SU-DHL-6 (cell line): ENCODE results near the gene TIMP4.

Experiments used
- H2AFZ ChIP-seq: fragments of 200-600 bp; sonication (generic); 2 replicates; pipeline ENCODE4 v1.6.1; 2014; ENCODE audit warnings: low read depth, mild to moderate bottlenecking, moderate library complexity, mixed read lengths, antibody characterized with exemption, low read length; ENCODE audit not compliant: severe bottlenecking
- H3F3A ChIP-seq: fragments of 200-600 bp; shearing (Covaris generic); 2 replicates; pipeline ENCODE4 v1.6.0; 2016; ENCODE audit warnings: antibody characterized with exemption, mild to moderate bottlenecking; ENCODE audit not compliant: insufficient read depth
- H3K27ac ChIP-seq: fragments of 200-600 bp; sonication (generic); 2 replicates; pipeline ENCODE4 v1.5.1; 2016; ENCODE audit warnings: low read depth, mild to moderate bottlenecking, low read length, moderate library complexity, mixed read lengths
- H3K27me3 ChIP-seq: fragments of 200-600 bp; sonication (generic), shearing (Covaris generic); 2 replicates; pipeline ENCODE4 v1.6.0; 2014; ENCODE audit warnings: mild to moderate bottlenecking, low read length
- H3K36me3 ChIP-seq: fragments of 200-600 bp; sonication (generic); 2 replicates; pipeline ENCODE4 v1.6.1; 2014; ENCODE audit warnings: mild to moderate bottlenecking, low read length, mixed read lengths
- H3K4me2 ChIP-seq: fragments of 300-600, 200-600 bp; shearing (Covaris generic), sonication (generic); 2 replicates; pipeline ENCODE4 v1.6.0; 2014; ENCODE audit warnings: low read length, low read depth, mild to moderate bottlenecking; ENCODE audit not compliant: poor library complexity, severe bottlenecking
- H3K4me3 ChIP-seq: fragments of 200-600 bp; sonication (generic); 2 replicates; pipeline ENCODE4 v1.5.1; 2014; ENCODE audit warnings: antibody characterized with exemption, low read length, mild to moderate bottlenecking, mixed read lengths; ENCODE audit not compliant: insufficient read depth, poor library complexity, severe bottlenecking
- H3K79me2 ChIP-seq: fragments of 200-600 bp; sonication (generic); 2 replicates; pipeline ENCODE4 v1.6.1; 2014; ENCODE audit warnings: mild to moderate bottlenecking, low read length, moderate library complexity; ENCODE audit not compliant: insufficient read depth
- H3K9ac ChIP-seq: fragments of 200-600 bp; sonication (generic); 2 replicates; pipeline ENCODE4 v1.7.0; 2014; ENCODE audit warnings: mild to moderate bottlenecking, low read length
- H3K9me2 ChIP-seq: fragments of 200-600 bp; sonication (generic); replicated peaks from 2 replicates; pipeline ENCODE4 v1.6.1; 2014; ENCODE audit warnings: low read length; ENCODE audit not compliant: insufficient read depth
- H3K9me3 ChIP-seq: fragments of 200-600 bp; sonication (generic); 2 replicates; pipeline ENCODE4 v1.6.1; 2014; ENCODE audit warnings: low read length, mixed read lengths; ENCODE audit not compliant: insufficient read depth
- H4K20me1 ChIP-seq: fragments of 200-600 bp; sonication (generic); 2 replicates; pipeline ENCODE4 v1.6.1; 2014; ENCODE audit warnings: low read depth, mild to moderate bottlenecking, antibody characterized with exemption, low read length, moderate library complexity, mixed read lengths
- EZH2phosphoT487 ChIP-seq: fragments of 200-600 bp; sonication (generic), shearing (Covaris generic); conservative IDR thresholded peaks from 2 replicates; pipeline ENCODE4 v1.6.1; 2018; ENCODE audit warnings: mild to moderate bottlenecking, antibody characterized with exemption, low read length, moderate library complexity, mixed read lengths
- TF ChIP-seq, protein P1 (sequence below): fragments of 200-600 bp; sonication (generic); IDR thresholded peaks from one replicate; pipeline ENCODE4 v1.5.1; 2017; ENCODE audit warnings: antibody characterized with exemption, mild to moderate bottlenecking, low read length, moderate library complexity; ENCODE audit not compliant: insufficient read depth, poor library complexity, severe bottlenecking

TIMP4 gene

DNA sequence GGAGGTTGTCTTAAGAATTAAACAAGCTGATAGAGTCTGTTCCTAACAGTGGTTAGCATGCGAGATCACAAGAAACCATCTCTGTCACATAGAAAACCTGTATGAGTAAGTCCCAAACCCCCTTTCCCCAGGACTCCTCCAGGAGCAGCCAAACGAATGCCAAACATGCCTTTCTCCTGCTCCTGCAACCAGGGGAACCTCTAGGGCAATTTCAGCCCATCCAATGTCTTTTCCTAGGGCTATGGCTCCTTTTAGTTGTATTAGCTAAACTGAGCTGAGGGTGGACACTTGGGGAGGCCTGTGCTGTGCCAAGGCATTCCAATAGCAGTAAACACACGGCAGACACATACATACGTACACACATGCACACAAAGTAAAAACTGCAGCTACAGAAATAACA is 36.5 kb upstream of the TIMP4 start:
- TF ChIP-seq, protein P1, sequence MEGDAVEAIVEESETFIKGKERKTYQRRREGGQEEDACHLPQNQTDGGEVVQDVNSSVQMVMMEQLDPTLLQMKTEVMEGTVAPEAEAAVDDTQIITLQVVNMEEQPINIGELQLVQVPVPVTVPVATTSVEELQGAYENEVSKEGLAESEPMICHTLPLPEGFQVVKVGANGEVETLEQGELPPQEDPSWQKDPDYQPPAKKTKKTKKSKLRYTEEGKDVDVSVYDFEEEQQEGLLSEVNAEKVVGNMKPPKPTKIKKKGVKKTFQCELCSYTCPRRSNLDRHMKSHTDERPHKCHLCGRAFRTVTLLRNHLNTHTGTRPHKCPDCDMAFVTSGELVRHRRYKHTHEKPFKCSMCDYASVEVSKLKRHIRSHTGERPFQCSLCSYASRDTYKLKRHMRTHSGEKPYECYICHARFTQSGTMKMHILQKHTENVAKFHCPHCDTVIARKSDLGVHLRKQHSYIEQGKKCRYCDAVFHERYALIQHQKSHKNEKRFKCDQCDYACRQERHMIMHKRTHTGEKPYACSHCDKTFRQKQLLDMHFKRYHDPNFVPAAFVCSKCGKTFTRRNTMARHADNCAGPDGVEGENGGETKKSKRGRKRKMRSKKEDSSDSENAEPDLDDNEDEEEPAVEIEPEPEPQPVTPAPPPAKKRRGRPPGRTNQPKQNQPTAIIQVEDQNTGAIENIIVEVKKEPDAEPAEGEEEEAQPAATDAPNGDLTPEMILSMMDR: no peak
- TF ChIP-seq EZH2phosphoT487: no peak
- H3K27ac ChIP-seq: no peak overlapping the region
- no peaks in the 10 kb centered on the region for H3K9me3 ChIP-seq
- no peak overlapping the region for H2AFZ ChIP-seq
- no peaks in the 10 kb centered on the region for H3K27me3 ChIP-seq
- H3K9me2 ChIP-seq: no peaks in the 10 kb centered on the region
- no peaks in the 10 kb centered on the region for H3K36me3 ChIP-seq
- H4K20me1 ChIP-seq: no peaks in the 10 kb centered on the region
- H3F3A ChIP-seq: no peaks in the 10 kb centered on the region
- H3K79me2 ChIP-seq: no peaks in the 10 kb centered on the region
- no peak overlapping the region for H3K4me2 ChIP-seq
- no peak overlapping the region for H3K4me3 ChIP-seq
- no peak overlapping the region for H3K9ac ChIP-seq

DNA sequence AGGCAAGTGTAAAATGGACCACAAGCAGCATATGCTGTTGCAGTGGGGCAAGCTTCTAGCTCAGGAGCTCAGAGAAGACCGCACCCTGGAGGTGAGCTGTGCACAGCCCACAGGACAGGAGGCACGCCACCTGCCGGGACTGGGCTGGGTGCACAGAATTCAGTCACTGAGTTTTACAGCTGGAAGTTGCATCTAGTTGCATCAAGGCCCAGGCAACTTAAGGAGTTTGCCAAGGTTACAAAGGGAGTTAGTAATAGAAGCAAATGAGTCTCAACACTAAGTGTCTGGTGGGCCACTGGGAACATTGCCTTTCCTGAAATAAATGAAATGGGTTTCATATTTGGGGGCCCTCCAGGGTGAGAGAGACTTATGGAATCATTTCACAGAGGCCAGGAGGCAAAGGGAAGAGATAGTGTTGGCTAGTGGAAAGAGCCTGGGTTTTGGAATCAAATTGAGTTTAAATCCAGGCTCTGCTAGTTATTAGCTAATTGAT is 36.0 kb upstream of the TIMP4 start:
- Histone ChIP-seq H3K4me3 (no peak overlapping the region), H3K79me2 (no peaks in the 10 kb centered on the region), H3F3A (no peaks in the 10 kb centered on the region), H3K9me2 (no peaks in the 10 kb centered on the region), H3K27ac (no peak overlapping the region), H3K9me3 (no peaks in the 10 kb centered on the region), H3K36me3 (no peaks in the 10 kb centered on the region), H3K4me2 (no peak overlapping the region), H2AFZ (no peak overlapping the region), H4K20me1 (no peaks in the 10 kb centered on the region), H3K9ac (no peak overlapping the region), H3K27me3 (no peaks in the 10 kb centered on the region)
- no peak for TF ChIP-seq EZH2phosphoT487
- TF ChIP-seq, protein P1: peak; percentile 62

DNA sequence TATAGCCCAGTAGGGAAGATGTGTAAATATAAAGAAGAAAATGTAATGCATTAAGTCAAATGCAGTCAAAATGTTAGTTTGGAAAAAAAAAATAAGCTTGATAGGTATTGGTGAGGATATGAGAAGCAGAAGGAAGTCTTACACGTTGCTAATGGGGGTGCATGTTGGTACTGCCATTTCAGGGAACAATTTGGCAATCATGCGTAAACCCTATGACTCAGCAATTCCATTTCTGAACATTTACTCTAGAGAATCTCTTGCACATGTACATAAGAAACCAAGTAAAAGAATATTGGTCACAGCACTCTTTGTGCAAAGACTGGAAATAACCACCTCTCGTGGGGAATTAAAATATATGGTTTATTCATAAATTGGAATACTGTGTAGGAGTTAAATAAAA is 35.5 kb upstream of the TIMP4 start:
- no peak for TF ChIP-seq EZH2phosphoT487
- TF ChIP-seq, protein P1: no peak
- Histone ChIP-seq H3K9ac (no peak overlapping the region), H3F3A (no peaks in the 10 kb centered on the region), H3K4me3 (no peak overlapping the region), H2AFZ (no peak overlapping the region), H3K36me3 (no peaks in the 10 kb centered on the region), H3K9me3 (no peaks in the 10 kb centered on the region), H3K27me3 (no peaks in the 10 kb centered on the region), H3K79me2 (no peaks in the 10 kb centered on the region), H3K4me2 (no peak overlapping the region), H4K20me1 (no peaks in the 10 kb centered on the region), H3K27ac (no peak overlapping the region), H3K9me2 (no peaks in the 10 kb centered on the region)
